HG03439 (cell line): ENCODE results near the gene RASAL3.

Experiments
- ATAC-seq: cut with Tn5 transposase; IDR thresholded peaks from one replicate; pipeline ENCODE4 v1.9.1; 2021; ENCODE audit warnings: mild to moderate bottlenecking, moderate library complexity; ENCODE audit not compliant: unreplicated experiment

The RASAL3 gene

GRCh38 chr19:15449620-15450527, 14.5 kb downstream of the RASAL3 start, which contains the start of gene WIZ:
TSS of gene WIZ (minus strand) at chr19:15449956. CDS start at chr19:15448307, 1,649 bp downstream.
- no peak for ATAC-seq

- no peak for ATAC-seq
Measured at GRCh38 chr19:15448778-15449619, 15.3 kb downstream of the RASAL3 start.

DNA sequence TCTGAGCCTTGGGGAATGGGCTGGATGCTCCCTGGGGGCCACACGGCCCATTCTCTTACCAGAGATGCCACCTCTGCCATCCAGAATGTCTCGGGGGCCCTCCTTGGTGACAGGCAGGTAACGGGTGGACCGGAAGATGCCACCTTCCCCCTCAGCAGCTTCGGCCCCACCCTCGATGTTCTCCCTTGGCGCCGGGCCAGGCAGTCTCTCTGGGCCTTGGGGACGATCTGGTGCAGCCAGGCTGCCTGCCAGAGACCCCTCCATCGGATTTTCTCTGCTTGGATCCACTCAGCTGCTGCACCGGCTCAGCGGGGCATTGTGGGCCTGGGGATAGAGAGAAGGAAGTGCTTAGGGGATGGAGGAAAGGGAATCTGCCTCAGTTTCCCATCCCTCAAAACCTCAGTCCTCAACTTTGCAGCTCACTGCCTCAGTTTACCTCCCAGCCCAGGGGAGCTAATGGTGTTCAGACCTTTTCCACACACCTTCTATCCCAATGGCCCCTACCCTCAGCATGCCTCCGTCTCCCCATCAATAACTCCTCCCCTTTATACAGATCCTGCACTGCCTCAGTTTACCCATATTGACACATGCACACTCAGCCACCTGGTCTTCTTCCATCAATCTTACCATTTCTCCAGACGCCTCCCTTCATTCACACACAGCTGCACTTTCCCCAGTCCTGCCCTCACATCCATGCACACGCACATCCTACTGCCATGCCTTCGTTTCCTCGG, 16.1 kb downstream of the RASAL3 start:
- ATAC-seq: no peak

DNA sequence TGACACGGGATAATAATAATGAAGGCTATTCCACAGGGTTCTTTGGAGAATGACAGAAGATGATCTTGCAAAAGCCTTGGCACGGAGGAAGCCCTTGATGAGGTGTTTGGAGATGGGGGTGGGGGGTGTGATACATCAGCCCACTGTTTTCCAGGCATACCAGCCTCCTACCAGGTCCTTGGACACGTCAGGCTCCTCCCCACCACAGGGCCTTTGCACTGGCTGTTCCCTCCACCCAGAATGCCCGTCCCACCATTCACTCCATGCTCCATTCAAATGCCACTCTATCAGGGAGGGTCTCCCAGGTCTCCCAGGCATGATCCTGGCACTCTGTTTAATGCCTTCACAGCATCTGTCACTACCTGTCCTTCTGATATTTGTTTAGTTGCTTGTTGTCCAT, 17.3 kb downstream of the RASAL3 start:
- ATAC-seq: no peak

- no peak for ATAC-seq
Measured at GRCh38 chr19:15445807-15446376, 18.5 kb downstream of the RASAL3 start.

- no peak for ATAC-seq
Measured at GRCh38 chr19:15445227-15445605, 19.1 kb downstream of the RASAL3 start.

- no peak for ATAC-seq
Measured at GRCh38 chr19:15444505-15445226, 19.7 kb downstream of the RASAL3 start.

DNA sequence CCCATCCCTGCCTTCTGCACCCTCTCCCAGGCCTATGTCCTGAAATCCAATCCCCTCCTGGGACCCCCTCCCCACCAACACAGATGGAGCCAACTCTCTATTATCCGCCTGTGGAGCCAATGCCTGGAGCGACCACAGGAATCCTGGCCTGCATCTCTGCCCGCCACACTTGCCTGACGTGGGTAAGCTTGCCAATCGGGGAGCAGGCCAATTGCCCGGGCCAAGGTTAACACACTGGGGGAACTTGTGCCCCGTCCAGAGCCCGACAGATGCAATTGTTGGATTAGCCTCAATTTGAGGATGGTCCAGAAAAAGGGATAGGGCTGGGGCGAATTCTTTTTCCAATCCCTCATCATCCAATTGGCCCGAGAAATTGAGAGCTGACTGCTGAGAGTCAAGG, 20.5 kb downstream of the RASAL3 start:
- ATAC-seq: no peak

DNA sequence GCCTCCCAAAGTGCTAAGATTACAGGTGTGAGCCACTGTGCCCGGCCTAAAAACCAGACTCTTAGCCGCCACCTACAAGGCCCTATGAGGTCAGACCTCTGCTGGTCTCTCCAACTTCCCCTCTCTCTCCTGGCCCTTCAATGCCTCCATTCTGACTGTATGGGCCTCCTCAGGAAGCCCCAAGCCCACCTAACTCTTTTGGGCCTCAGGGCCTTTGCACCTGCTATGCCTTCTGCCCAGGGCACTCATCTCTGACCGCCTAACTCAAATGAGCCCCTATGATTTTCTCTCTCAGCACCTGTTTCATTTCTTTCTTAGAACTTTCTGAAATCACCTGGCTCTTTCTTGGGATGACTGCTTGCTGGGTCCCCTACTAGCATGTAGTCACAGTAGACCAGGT, 21.0 kb downstream of the RASAL3 start:
- no peak for ATAC-seq

- no peak for ATAC-seq
Measured at GRCh38 chr19:15442142-15442920, 22.0 kb downstream of the RASAL3 start.

GRCh38 chr19:15441317-15441716, 23.0 kb downstream of the RASAL3 start:
- ATAC-seq: no peak

DNA sequence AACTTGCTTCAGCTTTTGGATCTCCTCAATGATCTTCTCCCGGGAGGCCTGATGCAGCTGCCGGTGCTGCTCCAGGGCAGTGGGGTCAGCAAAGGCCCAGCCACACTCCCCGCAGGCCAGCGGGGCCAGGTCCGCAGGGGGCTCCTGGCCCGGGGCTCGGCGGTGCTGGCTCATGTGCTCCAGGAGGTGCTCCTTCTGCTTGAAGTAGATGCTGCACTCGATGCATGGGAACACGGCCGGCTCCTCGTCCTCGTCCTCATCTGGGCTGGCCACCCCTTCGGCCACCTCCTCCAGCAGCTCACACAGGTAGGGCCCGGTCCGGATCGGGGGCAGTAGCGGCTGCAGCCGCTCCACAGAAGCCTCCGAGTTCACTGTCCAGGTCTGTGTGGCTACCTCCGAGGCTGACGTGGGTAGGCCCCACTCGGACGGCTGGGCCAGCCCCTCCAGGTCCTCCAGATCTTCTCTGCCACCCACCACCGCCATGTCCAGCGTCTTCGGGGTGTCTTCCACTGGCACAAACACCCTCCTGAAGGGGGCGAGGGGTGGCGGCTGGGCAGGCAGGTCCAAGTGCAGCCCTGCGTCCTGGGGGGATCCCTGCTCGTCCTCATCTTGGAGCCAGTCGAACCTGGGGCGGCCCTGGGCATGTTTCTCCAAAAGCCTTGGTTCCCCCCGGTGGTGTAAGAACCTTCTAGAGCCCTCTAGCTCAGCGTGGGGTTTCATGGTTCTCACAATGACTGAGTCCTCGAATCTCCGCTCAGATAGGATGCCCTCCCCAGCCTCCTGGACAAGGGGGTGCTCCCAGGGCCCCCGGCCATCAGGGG, 24.3 kb downstream of the RASAL3 start:
- no peak for ATAC-seq

- no peak for ATAC-seq
Measured at GRCh38 chr19:15439078-15439799, 25.1 kb downstream of the RASAL3 start.

DNA sequence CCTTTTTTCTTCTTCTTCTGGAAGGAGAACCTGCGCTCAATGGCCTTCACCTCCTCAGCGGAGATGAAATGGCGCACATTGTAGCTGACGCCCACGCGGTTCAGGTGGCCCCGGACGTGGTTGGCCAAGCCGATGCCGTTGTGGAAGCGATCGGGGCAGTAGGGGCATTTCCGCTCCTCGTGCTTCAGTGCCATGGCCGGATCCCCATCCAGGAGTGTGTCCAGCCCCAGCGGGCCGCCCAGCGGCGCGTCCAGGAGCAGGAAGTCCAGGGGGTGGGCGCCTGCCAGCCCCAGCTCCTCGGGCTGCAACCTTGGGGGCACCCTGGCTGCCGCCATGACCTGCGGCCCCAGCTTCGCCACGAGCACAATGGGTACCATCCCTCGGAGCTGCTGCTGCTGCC, 25.8 kb downstream of the RASAL3 start:
- no peak for ATAC-seq

DNA sequence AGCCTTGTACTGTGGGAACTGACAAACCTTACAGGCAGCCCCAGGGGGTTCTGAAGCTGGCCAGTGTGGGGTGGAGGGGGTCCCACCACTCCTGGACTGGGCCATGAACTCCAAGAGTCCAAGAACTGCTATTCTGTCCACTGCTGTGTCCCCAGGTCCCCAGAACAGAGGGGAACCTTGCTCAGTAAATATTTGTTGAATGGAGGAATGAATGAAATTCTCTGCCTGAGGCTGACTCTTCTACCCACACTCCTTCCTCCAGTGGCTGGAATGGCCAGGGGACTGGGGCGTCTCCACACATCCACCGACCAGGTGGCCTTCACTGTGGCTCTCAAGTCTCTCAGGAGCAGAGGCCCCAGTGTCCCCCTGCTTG, 26.2 kb downstream of the RASAL3 start:
- no peak for ATAC-seq

- ATAC-seq: no peak
Measured at GRCh38 chr19:15437355-15438123, 26.8 kb downstream of the RASAL3 start.

DNA sequence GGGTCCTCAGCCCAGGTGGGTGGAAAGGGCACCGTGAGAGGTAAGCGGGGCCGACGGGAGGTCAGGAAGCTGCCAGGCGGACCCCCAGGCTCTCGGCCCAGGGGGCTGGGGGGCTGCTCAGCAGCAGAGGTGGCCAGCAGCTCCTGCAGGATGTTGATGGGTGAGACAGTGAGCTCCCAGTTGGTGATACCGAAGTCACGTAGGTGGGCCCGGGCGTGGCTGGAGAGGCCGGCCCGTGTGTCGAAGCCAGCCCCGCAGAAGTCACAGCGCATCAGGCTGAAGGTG, 27.6 kb downstream of the RASAL3 start:
- no peak for ATAC-seq
